ENCODE data around the gene PAH. TPM values are rescaled to one million over a fixed set of nuclear protein-coding genes. Genes with fewer than 3 reads are reported as not detected.

The PAH gene
- total and polyA plus RNA-seq, 2 experiments from 2014 or later, result not detected

DNA sequence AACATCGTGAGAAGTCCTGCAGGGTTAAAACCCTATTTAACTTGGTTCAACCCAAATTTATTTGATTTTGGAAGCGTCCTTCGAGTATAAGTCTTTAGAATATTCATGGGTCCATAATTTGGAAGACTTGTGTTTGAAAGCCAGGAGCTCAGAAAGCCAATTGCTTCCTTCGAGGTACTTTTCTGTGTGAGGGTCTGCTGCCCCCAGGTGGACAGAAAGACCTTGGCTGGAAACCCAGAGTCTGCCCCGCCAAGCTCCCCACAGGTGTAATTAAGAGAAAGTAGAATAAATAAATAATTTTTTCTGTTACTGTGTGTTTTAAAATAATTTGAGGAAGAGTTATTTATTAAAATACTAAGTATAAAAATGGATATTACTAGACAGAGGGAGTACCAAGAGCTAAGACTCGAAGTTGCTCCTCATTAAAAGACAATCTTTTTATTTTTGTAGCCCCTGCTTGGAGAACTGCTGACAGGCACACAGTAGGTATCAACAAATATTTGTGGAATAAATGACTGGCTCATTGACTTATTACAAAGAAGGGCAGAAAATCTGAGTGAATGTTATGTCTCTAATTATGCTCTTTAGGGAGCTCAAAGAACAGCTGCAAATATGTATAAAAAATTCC is 105.8 kb downstream of the PAH start:
- Histone ChIP-seq H3K27me3 (replicated peaks; ENCODE audit: insufficient read depth) (no peaks in the 10 kb centered on the region), H3F3A (ENCODE audit: insufficient read depth) (no peaks in the 10 kb centered on the region), H4K20me1 (ENCODE audit: insufficient read depth) (no peaks in the 10 kb centered on the region), H3K36me3 (ENCODE audit: low read depth) (no peaks in the 10 kb centered on the region), H3K4me1 (ENCODE audit: insufficient read depth) (no peaks in the 10 kb centered on the region), H3K4me2 (ENCODE audit: unreplicated experiment) (no peak overlapping the region), H3K79me2 (ENCODE audit: insufficient read depth) (no peaks in the 10 kb centered on the region), H3K9me2 (ENCODE audit: insufficient read depth) (no peaks in the 10 kb centered on the region), H3K27ac (no peak overlapping the region), H3K4me3 (no peak overlapping the region), H3K9ac (no peak overlapping the region), H3K9me3 (ENCODE audit: low read depth) (no peaks in the 10 kb centered on the region), H2AFZ (no peak overlapping the region)
- TF ChIP-seq EZH2phosphoT487 (IDR thresholded peaks at IDR 0.05; ENCODE audit: insufficient read depth, low read depth), result no peak
- no peak for TF ChIP-seq EZH2 (IDR thresholded peaks at IDR 0.05; ENCODE audit: insufficient read depth, poor library complexity, severe bottlenecking)
- DNase-seq, result peak; percentile 23
- in situ Hi-C loops (cut with MboI), result no loop called here
- 16 to 19% methylated on average over 6 of the region's 6 CpGs for WGBS, 2 experiments (ENCODE audit: low coverage in 1 of 2, low lambda C conversion rate in 2 of 2, missing lambda C conversion rate in 2 of 2)

GRCh38 chr12:102808412-102808811 is 108.6 kb downstream of the PAH start:
- no peaks in the 10 kb centered on the region for H3K4me1 ChIP-seq (ENCODE audit: insufficient read depth)
- no peaks in the 10 kb centered on the region for H3F3A ChIP-seq (ENCODE audit: insufficient read depth)
- H3K27me3 ChIP-seq (replicated peaks; ENCODE audit: insufficient read depth), result no peaks in the 10 kb centered on the region
- no peak overlapping the region for H2AFZ ChIP-seq
- H3K9me3 ChIP-seq (ENCODE audit: low read depth), result no peaks in the 10 kb centered on the region
- TF ChIP-seq EZH2 (IDR thresholded peaks at IDR 0.05; ENCODE audit: insufficient read depth, poor library complexity, severe bottlenecking) (no peak), EZH2phosphoT487 (IDR thresholded peaks at IDR 0.05; ENCODE audit: insufficient read depth, low read depth) (no peak)
- no peak for DNase-seq
- H3K79me2 ChIP-seq (ENCODE audit: insufficient read depth), result no peaks in the 10 kb centered on the region
- H3K36me3 ChIP-seq (ENCODE audit: low read depth), result no peaks in the 10 kb centered on the region
- no peak overlapping the region for H3K27ac ChIP-seq
- H3K4me3 ChIP-seq, result no peak overlapping the region
- no peaks in the 10 kb centered on the region for H4K20me1 ChIP-seq (ENCODE audit: insufficient read depth)
- H3K9me2 ChIP-seq (ENCODE audit: insufficient read depth), result no peaks in the 10 kb centered on the region
- 35 to 43% methylated on average over 3 of the region's 3 CpGs for WGBS, 2 experiments (ENCODE audit: low coverage in 1 of 2, low lambda C conversion rate in 2 of 2, missing lambda C conversion rate in 2 of 2)
- H3K9ac ChIP-seq, result no peak overlapping the region
- H3K4me2 ChIP-seq (ENCODE audit: unreplicated experiment), result no peak overlapping the region
- in situ Hi-C loops (cut with MboI), result no loop called here

- no peak for TF ChIP-seq EZH2phosphoT487 (IDR thresholded peaks at IDR 0.05; ENCODE audit: insufficient read depth, low read depth)
- TF ChIP-seq EZH2 (IDR thresholded peaks at IDR 0.05; ENCODE audit: insufficient read depth, poor library complexity, severe bottlenecking), result no peak
- no peaks in the 10 kb centered on the region for H4K20me1 ChIP-seq (ENCODE audit: insufficient read depth)
- DNase-seq, result no peak
- H3K27ac ChIP-seq, result no peak overlapping the region
- in situ Hi-C loops (cut with MboI), result no loop called here
- H3K4me2 ChIP-seq (ENCODE audit: unreplicated experiment), result no peak overlapping the region
- no peaks in the 10 kb centered on the region for H3F3A ChIP-seq (ENCODE audit: insufficient read depth)
- H3K4me3 ChIP-seq, result no peak overlapping the region
- H3K27me3 ChIP-seq (replicated peaks; ENCODE audit: insufficient read depth), result no peaks in the 10 kb centered on the region
- no peaks in the 10 kb centered on the region for H3K9me3 ChIP-seq (ENCODE audit: low read depth)
- 28 to 34% methylated on average over 2 of the region's 2 CpGs for WGBS, 2 experiments (ENCODE audit: low coverage in 1 of 2, low lambda C conversion rate in 2 of 2, missing lambda C conversion rate in 2 of 2)
- no peak overlapping the region for H3K9ac ChIP-seq
- H3K79me2 ChIP-seq (ENCODE audit: insufficient read depth), result no peaks in the 10 kb centered on the region
- no peaks in the 10 kb centered on the region for H3K4me1 ChIP-seq (ENCODE audit: insufficient read depth)
- H3K36me3 ChIP-seq (ENCODE audit: low read depth), result no peaks in the 10 kb centered on the region
- no peak overlapping the region for H2AFZ ChIP-seq
- H3K9me2 ChIP-seq (ENCODE audit: insufficient read depth), result no peaks in the 10 kb centered on the region
These were observed 110.5 kb downstream of the PAH start for GRCh38 chr12:102806592-102806991.

- WGBS, 2 experiments (ENCODE audit: low coverage in 1 of 2, low lambda C conversion rate in 2 of 2, missing lambda C conversion rate in 2 of 2), result 7 to 16% methylated on average over 3 of the region's 3 CpGs
- in situ Hi-C loops (cut with MboI), result no loop called here
- Histone ChIP-seq H3K9me2 (ENCODE audit: insufficient read depth) (no peaks in the 10 kb centered on the region), H3K9ac (no peak overlapping the region), H3K4me1 (ENCODE audit: insufficient read depth) (no peaks in the 10 kb centered on the region), H3K4me2 (ENCODE audit: unreplicated experiment) (no peak overlapping the region), H2AFZ (no peak overlapping the region), H3K9me3 (ENCODE audit: low read depth) (no peaks in the 10 kb centered on the region), H3K27me3 (replicated peaks; ENCODE audit: insufficient read depth) (no peaks in the 10 kb centered on the region), H4K20me1 (ENCODE audit: insufficient read depth) (no peaks in the 10 kb centered on the region), H3K4me3 (no peak overlapping the region), H3K27ac (no peak overlapping the region), H3K79me2 (ENCODE audit: insufficient read depth) (no peaks in the 10 kb centered on the region), H3F3A (ENCODE audit: insufficient read depth) (no peaks in the 10 kb centered on the region), H3K36me3 (ENCODE audit: low read depth) (no peaks in the 10 kb centered on the region)
- TF ChIP-seq EZH2 (IDR thresholded peaks at IDR 0.05; ENCODE audit: insufficient read depth, poor library complexity, severe bottlenecking), result no peak
- no peak for TF ChIP-seq EZH2phosphoT487 (IDR thresholded peaks at IDR 0.05; ENCODE audit: insufficient read depth, low read depth)
- DNase-seq, result no peak
These were observed 110.9 kb downstream of the PAH start for GRCh38 chr12:102806110-102806509.

DNA sequence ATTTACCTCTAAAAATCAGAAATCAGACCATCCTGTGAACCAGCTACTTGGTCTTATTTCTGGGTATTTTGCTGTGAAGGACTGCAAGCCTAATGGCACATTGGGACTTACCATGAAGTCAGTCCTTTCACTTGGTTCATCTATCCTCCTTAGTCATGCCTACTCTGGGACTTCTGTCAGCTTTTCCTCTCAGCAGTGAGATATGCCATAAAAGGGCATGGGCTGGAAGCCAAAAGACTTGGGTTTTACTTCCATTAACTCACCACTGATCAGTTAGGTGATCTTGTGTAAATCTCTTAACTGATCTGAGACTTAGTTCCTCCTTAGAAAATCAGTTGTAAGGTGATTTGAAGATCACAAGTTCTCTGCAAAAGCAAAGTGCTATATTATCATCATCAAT is 116.5 kb downstream of the PAH start:
- no peak for DNase-seq
- Histone ChIP-seq H3K36me3 (ENCODE audit: low read depth) (no peaks in the 10 kb centered on the region), H3K4me2 (ENCODE audit: unreplicated experiment) (no peak overlapping the region), H3K9ac (no peak overlapping the region), H3K27ac (no peak overlapping the region), H3K9me2 (ENCODE audit: insufficient read depth) (no peaks in the 10 kb centered on the region), H3K4me3 (no peak overlapping the region), H3F3A (ENCODE audit: insufficient read depth) (no peaks in the 10 kb centered on the region), H4K20me1 (ENCODE audit: insufficient read depth) (no peaks in the 10 kb centered on the region), H3K4me1 (ENCODE audit: insufficient read depth) (no peaks in the 10 kb centered on the region), H3K9me3 (ENCODE audit: low read depth) (no peaks in the 10 kb centered on the region), H3K27me3 (replicated peaks; ENCODE audit: insufficient read depth) (no peaks in the 10 kb centered on the region), H2AFZ (no peak overlapping the region), H3K79me2 (ENCODE audit: insufficient read depth) (no peaks in the 10 kb centered on the region)
- in situ Hi-C loops (cut with MboI), result no loop called here
- TF ChIP-seq EZH2 (IDR thresholded peaks at IDR 0.05; ENCODE audit: insufficient read depth, poor library complexity, severe bottlenecking), result no peak
- no peak for TF ChIP-seq EZH2phosphoT487 (IDR thresholded peaks at IDR 0.05; ENCODE audit: insufficient read depth, low read depth)

Data from GM23248 (cell line).